CD4-positive, alpha-beta T cell treated with Interleukin-4 for 4 hours (primary cell): Measurements from ENCODE around the gene RNF181.
"Not testable (repeated sequence)": the region's sequence is repeated elsewhere in the genome, so short reads cannot be mapped to it uniquely, and the experiment has no call there.

ENCODE experiments used
- DNase-seq: peaks from one replicate; pipeline ENCODE4 v3.0.0-alpha.2; 2020

The RNF181 gene

GRCh38 chr2:85615413-85615728 is 19.8 kb downstream of the RNF181 start:
- no peak for DNase-seq

GRCh38 chr2:85617723-85618122 is 22.2 kb downstream of the RNF181 start:
- not testable (repeated sequence) for DNase-seq

GRCh38 chr2:85619617-85620016 is 24.1 kb downstream of the RNF181 start:
- no peak for DNase-seq

- DNase-seq = no peak
Measured at GRCh38 chr2:85621338-85621737, 25.8 kb downstream of the RNF181 start.

GRCh38 chr2:85623991-85624390 is 28.4 kb downstream of the RNF181 start:
- no peak for DNase-seq

- peak; percentile 21 for DNase-seq
Measured at GRCh38 chr2:85628658-85629057, 33.1 kb downstream of the RNF181 start.

- no peak for DNase-seq
Measured at GRCh38 chr2:85631316-85631715, 35.8 kb downstream of the RNF181 start.

GRCh38 chr2:85635011-85635410 is 39.5 kb downstream of the RNF181 start:
- no peak for DNase-seq

- no peak for DNase-seq
Measured at GRCh38 chr2:85635636-85636035, 40.1 kb downstream of the RNF181 start.

- peak; percentile 24 for DNase-seq
Measured at GRCh38 chr2:85642725-85643124, 47.2 kb downstream of the RNF181 start.

GRCh38 chr2:85644909-85645308 is 49.4 kb downstream of the RNF181 start:
- no peak for DNase-seq

GRCh38 chr2:85646166-85646565 is 50.6 kb downstream of the RNF181 start:
- DNase-seq = no peak
